ENCODE measurements around the gene FAM241A.

- no peak for TF ChIP-seq CTCF (IDR thresholded peaks at IDR 0.05)
- no peak for TF ChIP-seq POLR2A (IDR thresholded peaks at IDR 0.05)
These were observed 39.9 kb upstream of the FAM241A start for GRCh38 chr4:112105201-112105969.

All from body of pancreas (tissue), 4 donors.